Endothelial cell (in vitro differentiated cells): ENCODE measurements around the gene VAPA. TPM values are rescaled to one million over a fixed set of nuclear protein-coding genes. Genes with fewer than 3 reads are reported as not detected.

Experiments used
- DNase-seq: peaks from one replicate; pipeline ENCODE4 v3.0.0; 2021; ENCODE audit warnings: low spot score
- H3K27ac Mint-ChIP-seq: one replicate; pipeline ENCODE4 v1.8.0; 2021; ENCODE audit warnings: mixed read lengths, inconsistent platforms; ENCODE audit not compliant: unreplicated experiment
- H3K27me3 Mint-ChIP-seq: one replicate; pipeline ENCODE4 v1.8.0; 2021; ENCODE audit warnings: mild to moderate bottlenecking, moderate library complexity, mixed read lengths, inconsistent platforms; ENCODE audit not compliant: unreplicated experiment
- H3K36me3 Mint-ChIP-seq: one replicate; pipeline ENCODE4 v1.8.0; 2021; ENCODE audit warnings: mild to moderate bottlenecking, low read depth, mixed read lengths, inconsistent platforms; ENCODE audit not compliant: unreplicated experiment
- H3K4me1 Mint-ChIP-seq: one replicate; pipeline ENCODE4 v1.8.0; 2021; ENCODE audit warnings: mild to moderate bottlenecking, mixed read lengths, inconsistent platforms; ENCODE audit not compliant: unreplicated experiment
- H3K4me3 Mint-ChIP-seq: one replicate; pipeline ENCODE4 v1.8.0; 2021; ENCODE audit warnings: mild to moderate bottlenecking, mixed read lengths, inconsistent platforms; ENCODE audit not compliant: unreplicated experiment
- H3K9me3 Mint-ChIP-seq: one replicate; pipeline ENCODE4 v1.8.0; 2021; ENCODE audit warnings: mixed read lengths, inconsistent platforms; ENCODE audit not compliant: unreplicated experiment
- total RNA-seq: library from RNA; stranded (reverse); fragmentation: NEBNext Ultra II Directional; extraction: Animal tissue kit (Norgen Biotek cat#: 25700); gene quantifications from one replicate; pipeline ENCODE4 v1.2.1, GENCODE V29; 2021; ENCODE audit not compliant: unreplicated experiment
- TF ChIP-seq, protein P1 (sequence below): fragments of 200-600 bp; sonication (generic); IDR thresholded peaks from one replicate; pipeline ENCODE4 v1.5.0; 2021; ENCODE audit warnings: antibody characterized with exemption; ENCODE audit not compliant: unreplicated experiment

The VAPA gene
- total RNA-seq, 1 donor from 2014 or later = 180 TPM

GRCh38 chr18:9918016-9918680 is 4.3 kb downstream of the VAPA start:
- H3K9me3 Mint-ChIP-seq = no peaks in the 10 kb centered on the region
- H3K36me3 Mint-ChIP-seq = peaks cover 12% of the 10 kb centered on the region
- H3K4me1 Mint-ChIP-seq = peaks cover 26% of the 10 kb centered on the region
- no peak overlapping the region for H3K4me3 Mint-ChIP-seq
- DNase-seq = no peak
- peaks cover 7% of the 10 kb centered on the region for H3K27me3 Mint-ChIP-seq
- TF ChIP-seq, protein P1, sequence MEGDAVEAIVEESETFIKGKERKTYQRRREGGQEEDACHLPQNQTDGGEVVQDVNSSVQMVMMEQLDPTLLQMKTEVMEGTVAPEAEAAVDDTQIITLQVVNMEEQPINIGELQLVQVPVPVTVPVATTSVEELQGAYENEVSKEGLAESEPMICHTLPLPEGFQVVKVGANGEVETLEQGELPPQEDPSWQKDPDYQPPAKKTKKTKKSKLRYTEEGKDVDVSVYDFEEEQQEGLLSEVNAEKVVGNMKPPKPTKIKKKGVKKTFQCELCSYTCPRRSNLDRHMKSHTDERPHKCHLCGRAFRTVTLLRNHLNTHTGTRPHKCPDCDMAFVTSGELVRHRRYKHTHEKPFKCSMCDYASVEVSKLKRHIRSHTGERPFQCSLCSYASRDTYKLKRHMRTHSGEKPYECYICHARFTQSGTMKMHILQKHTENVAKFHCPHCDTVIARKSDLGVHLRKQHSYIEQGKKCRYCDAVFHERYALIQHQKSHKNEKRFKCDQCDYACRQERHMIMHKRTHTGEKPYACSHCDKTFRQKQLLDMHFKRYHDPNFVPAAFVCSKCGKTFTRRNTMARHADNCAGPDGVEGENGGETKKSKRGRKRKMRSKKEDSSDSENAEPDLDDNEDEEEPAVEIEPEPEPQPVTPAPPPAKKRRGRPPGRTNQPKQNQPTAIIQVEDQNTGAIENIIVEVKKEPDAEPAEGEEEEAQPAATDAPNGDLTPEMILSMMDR = no peak
- no peak overlapping the region for H3K27ac Mint-ChIP-seq

GRCh38 chr18:9919564-9920232 is 5.9 kb downstream of the VAPA start:
- Mint-ChIP-seq H3K27ac (no peak overlapping the region), H3K9me3 (no peaks in the 10 kb centered on the region), H3K4me3 (no peak overlapping the region), H3K27me3 (peaks cover 5% of the 10 kb centered on the region), H3K4me1 (peaks cover 31% of the 10 kb centered on the region), H3K36me3 (peaks cover 10% of the 10 kb centered on the region)
- no peak for DNase-seq
- TF ChIP-seq, protein P1 = no peak

GRCh38 chr18:9922592-9923311 is 8.9 kb downstream of the VAPA start:
- no peaks in the 10 kb centered on the region for H3K27me3 Mint-ChIP-seq
- no peaks in the 10 kb centered on the region for H3K36me3 Mint-ChIP-seq
- no peak overlapping the region for H3K4me3 Mint-ChIP-seq
- H3K27ac Mint-ChIP-seq = peak overlapping the region; percentile 73
- H3K9me3 Mint-ChIP-seq = no peaks in the 10 kb centered on the region
- TF ChIP-seq, protein P1 = no peak
- DNase-seq = no peak
- peaks cover 38% of the 10 kb centered on the region for H3K4me1 Mint-ChIP-seq

DNA sequence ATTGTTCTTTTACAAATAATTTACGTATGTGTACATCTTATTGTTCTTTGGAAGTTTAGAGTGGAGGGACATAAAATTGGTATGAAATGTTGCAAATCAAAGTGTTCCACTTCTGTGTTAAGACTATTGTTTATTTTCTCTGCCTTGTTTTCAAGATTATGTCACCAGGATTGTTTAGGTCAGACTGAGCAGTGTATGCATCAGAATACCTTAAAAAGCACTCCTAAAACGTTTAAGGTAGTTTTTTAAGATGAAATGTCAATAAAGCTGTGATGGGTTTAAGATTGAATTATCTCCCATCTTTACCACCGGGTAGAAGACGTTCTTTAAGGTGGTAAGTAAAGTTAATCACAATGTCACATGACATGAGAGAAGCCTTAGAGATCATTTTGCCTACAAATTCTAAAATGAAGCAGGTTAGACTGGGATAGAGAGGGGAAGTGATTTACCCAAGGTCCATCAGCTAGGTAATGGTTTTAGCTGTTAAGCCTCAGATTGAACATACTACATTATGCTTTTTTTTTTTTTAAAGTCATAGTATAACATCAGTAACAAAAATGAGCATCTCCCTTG is 10.6 kb downstream of the VAPA start:
- no peaks in the 10 kb centered on the region for H3K36me3 Mint-ChIP-seq
- H3K9me3 Mint-ChIP-seq = no peaks in the 10 kb centered on the region
- TF ChIP-seq, protein P1 = no peak
- peaks cover 50% of the 10 kb centered on the region for H3K4me1 Mint-ChIP-seq
- DNase-seq = no peak
- no peak overlapping the region for H3K4me3 Mint-ChIP-seq
- no peaks in the 10 kb centered on the region for H3K27me3 Mint-ChIP-seq
- peak overlapping the region; percentile 55 for H3K27ac Mint-ChIP-seq
